ENCODE measurements around the gene TBPL1.

- TF ChIP-seq, protein P1, sequence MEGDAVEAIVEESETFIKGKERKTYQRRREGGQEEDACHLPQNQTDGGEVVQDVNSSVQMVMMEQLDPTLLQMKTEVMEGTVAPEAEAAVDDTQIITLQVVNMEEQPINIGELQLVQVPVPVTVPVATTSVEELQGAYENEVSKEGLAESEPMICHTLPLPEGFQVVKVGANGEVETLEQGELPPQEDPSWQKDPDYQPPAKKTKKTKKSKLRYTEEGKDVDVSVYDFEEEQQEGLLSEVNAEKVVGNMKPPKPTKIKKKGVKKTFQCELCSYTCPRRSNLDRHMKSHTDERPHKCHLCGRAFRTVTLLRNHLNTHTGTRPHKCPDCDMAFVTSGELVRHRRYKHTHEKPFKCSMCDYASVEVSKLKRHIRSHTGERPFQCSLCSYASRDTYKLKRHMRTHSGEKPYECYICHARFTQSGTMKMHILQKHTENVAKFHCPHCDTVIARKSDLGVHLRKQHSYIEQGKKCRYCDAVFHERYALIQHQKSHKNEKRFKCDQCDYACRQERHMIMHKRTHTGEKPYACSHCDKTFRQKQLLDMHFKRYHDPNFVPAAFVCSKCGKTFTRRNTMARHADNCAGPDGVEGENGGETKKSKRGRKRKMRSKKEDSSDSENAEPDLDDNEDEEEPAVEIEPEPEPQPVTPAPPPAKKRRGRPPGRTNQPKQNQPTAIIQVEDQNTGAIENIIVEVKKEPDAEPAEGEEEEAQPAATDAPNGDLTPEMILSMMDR (IDR thresholded peaks at IDR 0.05): no peak
- no peak for TF ChIP-seq POLR2A (IDR thresholded peaks at IDR 0.05)
Measured at GRCh38 chr6:133918208-133918930, 34.7 kb upstream of the TBPL1 start.
